ENCODE measurements around the gene ROBO1.

The ROBO1 gene

GRCh38 chr3:79414035-79414434 lies 353.8 kb downstream of the ROBO1 start:
- no peak for TF ChIP-seq CTCF (IDR thresholded peaks at IDR 0.05; ENCODE audit: low read depth, low read length, missing control alignments)
- no peak for DNase-seq (ENCODE audit: low read depth)
- H3K4me3 ChIP-seq (ENCODE audit: low read depth, low read length), result no peak overlapping the region
- in situ Hi-C loops (cut with HindIII; ENCODE audit: low sequenced_read_pairs), result no loop called here

GRCh38 chr3:79412537-79412936 lies 355.3 kb downstream of the ROBO1 start:
- no peak overlapping the region for H3K4me3 ChIP-seq (ENCODE audit: low read depth, low read length)
- no peak for TF ChIP-seq CTCF (IDR thresholded peaks at IDR 0.05; ENCODE audit: low read depth, low read length, missing control alignments)
- no peak for DNase-seq (ENCODE audit: low read depth)
- in situ Hi-C loops (cut with HindIII; ENCODE audit: low sequenced_read_pairs), result no loop called here

GRCh38 chr3:79410617-79411016 lies 357.2 kb downstream of the ROBO1 start:
- TF ChIP-seq CTCF (IDR thresholded peaks at IDR 0.05; ENCODE audit: low read depth, low read length, missing control alignments), result no peak
- DNase-seq (ENCODE audit: low read depth), result no peak
- H3K4me3 ChIP-seq (ENCODE audit: low read depth, low read length), result no peak overlapping the region
- in situ Hi-C loops (cut with HindIII; ENCODE audit: low sequenced_read_pairs), result no loop called here

GRCh38 chr3:79410136-79410535 lies 357.7 kb downstream of the ROBO1 start:
- H3K4me3 ChIP-seq (ENCODE audit: low read depth, low read length), result no peak overlapping the region
- in situ Hi-C loops (cut with HindIII; ENCODE audit: low sequenced_read_pairs), result no loop called here
- DNase-seq (ENCODE audit: low read depth), result no peak
- no peak for TF ChIP-seq CTCF (IDR thresholded peaks at IDR 0.05; ENCODE audit: low read depth, low read length, missing control alignments)

GRCh38 chr3:79406175-79406574 lies 361.6 kb downstream of the ROBO1 start:
- no peak for TF ChIP-seq CTCF (IDR thresholded peaks at IDR 0.05; ENCODE audit: low read depth, low read length, missing control alignments)
- no peak overlapping the region for H3K4me3 ChIP-seq (ENCODE audit: low read depth, low read length)
- in situ Hi-C loops (cut with HindIII; ENCODE audit: low sequenced_read_pairs), result no loop called here
- DNase-seq (ENCODE audit: low read depth), result no peak

- no peak for DNase-seq (ENCODE audit: low read depth)
- no peak overlapping the region for H3K4me3 ChIP-seq (ENCODE audit: low read depth, low read length)
- no peak for TF ChIP-seq CTCF (IDR thresholded peaks at IDR 0.05; ENCODE audit: low read depth, low read length, missing control alignments)
- in situ Hi-C loops (cut with HindIII; ENCODE audit: low sequenced_read_pairs), result no loop called here
Observed at GRCh38 chr3:79405183-79405582, 362.6 kb downstream of the ROBO1 start.

GRCh38 chr3:79396595-79396994 lies 371.2 kb downstream of the ROBO1 start:
- in situ Hi-C loops (cut with HindIII; ENCODE audit: low sequenced_read_pairs), result no loop called here
- no peak for TF ChIP-seq CTCF (IDR thresholded peaks at IDR 0.05; ENCODE audit: low read depth, low read length, missing control alignments)
- no peak overlapping the region for H3K4me3 ChIP-seq (ENCODE audit: low read depth, low read length)
- no peak for DNase-seq (ENCODE audit: low read depth)
